WTC11 (cell line): ENCODE results near the gene CNTNAP2. TPM values are rescaled to one million over a fixed set of nuclear protein-coding genes. Genes with fewer than 3 reads are reported as not detected.

Experiments used
- ATAC-seq: fragments of 200-7000 bp; cut with Tn5 transposase; 2 replicates; pipeline ENCODE4 v1.10.0; 2021; ENCODE audit warnings: mild to moderate bottlenecking, moderate library complexity
- CTCF ChIA-PET: fragments of 300-600 bp; sonication (Branson Sonifier 250); formaldehyde crosslinking; loops from one replicate; lab custom pipeline; 2021; ENCODE audit warnings: antibody characterized with exemption; lab: Charles Lee
- POLR2A ChIA-PET: fragments of 350-600 bp; sonication (Branson Sonifier 250); formaldehyde crosslinking; loops from one replicate; lab custom pipeline; 2021; ENCODE audit warnings: antibody characterized with exemption; lab: Charles Lee
- DNase-seq: peaks from one replicate; pipeline ENCODE4 v3.0.0; 2021; ENCODE audit warnings: low spot score
- H3K27ac Mint-ChIP-seq: 2 replicates; pipeline ENCODE4 v1.8.0; 2021; ENCODE audit warnings: mixed read lengths
- H3K27me3 Mint-ChIP-seq: 2 replicates; pipeline ENCODE4 v1.8.0; 2021; ENCODE audit warnings: low read depth, mild to moderate bottlenecking, moderate library complexity, mixed read lengths
- H3K36me3 Mint-ChIP-seq: 2 replicates; pipeline ENCODE4 v1.8.0; 2021; ENCODE audit warnings: mixed read lengths
- H3K4me1 Mint-ChIP-seq: 2 replicates; pipeline ENCODE4 v1.8.0; 2022; ENCODE audit warnings: mixed read lengths
- H3K4me3 Mint-ChIP-seq: 2 replicates; pipeline ENCODE4 v1.8.0; 2021; ENCODE audit warnings: mild to moderate bottlenecking, moderate library complexity, mixed read lengths
- H3K9me3 Mint-ChIP-seq: 2 replicates; pipeline ENCODE4 v1.8.0; 2021; ENCODE audit warnings: mixed read lengths
- CBFB ChIP-seq: sonication (generic); formaldehyde crosslinking; IDR thresholded peaks from 2 replicates; pipeline ENCODE4 v1.8.1; 2022; ENCODE audit warnings: mild to moderate bottlenecking, low read depth, missing genetic modification reagents
- E2F1 ChIP-seq: sonication (generic); formaldehyde crosslinking; IDR thresholded peaks from 2 replicates; pipeline ENCODE4 v1.8.0; 2022; ENCODE audit warnings: mild to moderate bottlenecking, missing genetic modification reagents
- ESRRA ChIP-seq: sonication (generic); formaldehyde crosslinking; IDR thresholded peaks from 2 replicates; pipeline ENCODE4 v1.8.1; 2022; ENCODE audit warnings: mild to moderate bottlenecking, missing genetic modification reagents, borderline replicate concordance
- FOXJ3 ChIP-seq: sonication (generic); formaldehyde crosslinking; IDR thresholded peaks from 2 replicates; pipeline ENCODE4 v1.9.0; 2021; ENCODE audit warnings: missing genetic modification reagents, mild to moderate bottlenecking, borderline replicate concordance
- GTF2I ChIP-seq: fragments of 250-450 bp; sonication (Bioruptor Pico); conservative IDR thresholded peaks from 2 replicates; pipeline ENCODE4 v1.4.0; 2021; ENCODE audit warnings: mild to moderate bottlenecking
- KAT7 ChIP-seq: sonication (generic); formaldehyde crosslinking; IDR thresholded peaks from 2 replicates; pipeline ENCODE4 v1.8.1; 2023; ENCODE audit warnings: missing genetic modification reagents, mild to moderate bottlenecking, borderline replicate concordance
- NR1H2 ChIP-seq: sonication (generic); formaldehyde crosslinking; IDR thresholded peaks from 2 replicates; pipeline ENCODE4 v1.9.0; 2021; ENCODE audit warnings: mild to moderate bottlenecking, moderate library complexity, missing genetic modification reagents
- NR3C1 ChIP-seq: sonication (generic); formaldehyde crosslinking; conservative IDR thresholded peaks from 2 replicates; pipeline ENCODE4 v1.8.1; 2023; ENCODE audit warnings: low read depth, mild to moderate bottlenecking, missing genetic modification reagents
- TCF7 ChIP-seq: sonication (generic); formaldehyde crosslinking; IDR thresholded peaks from 2 replicates; pipeline ENCODE4 v1.8.0; 2022; ENCODE audit warnings: mild to moderate bottlenecking, low read depth, missing genetic modification reagents, moderate library complexity
- ZBTB21 ChIP-seq: sonication (generic); formaldehyde crosslinking; IDR thresholded peaks from 2 replicates; pipeline ENCODE4 v1.8.1; 2023; ENCODE audit warnings: mild to moderate bottlenecking, missing genetic modification reagents, borderline replicate concordance
- ZNF396 ChIP-seq: fragments of 250-450 bp; sonication (Bioruptor Pico); IDR thresholded peaks from 2 replicates; pipeline ENCODE4 v1.8.0; 2021; ENCODE audit warnings: mild to moderate bottlenecking, moderate library complexity, borderline replicate concordance
- total RNA-seq: library from RNA; stranded (reverse); gene quantifications from 3 replicates; pipeline ENCODE4 v1.2.3, GENCODE V29; 2021
- TF ChIP-seq, protein P1 (sequence below): sonication (generic); formaldehyde crosslinking; IDR thresholded peaks from 2 replicates; pipeline ENCODE4 v1.8.0; 2022; ENCODE audit warnings: missing genetic modification reagents
- TF ChIP-seq, protein P2 (sequence below): sonication (generic); formaldehyde crosslinking; IDR thresholded peaks from 2 replicates; pipeline ENCODE4 v1.8.0; 2022; ENCODE audit warnings: mild to moderate bottlenecking, missing genetic modification reagents
- TF ChIP-seq, protein P3 (sequence below): sonication (generic); formaldehyde crosslinking; IDR thresholded peaks from 2 replicates; pipeline ENCODE4 v1.8.0; 2023; ENCODE audit warnings: missing genetic modification reagents
- TF ChIP-seq, protein P4 (sequence below): fragments of 250-450 bp; sonication (Bioruptor Pico); IDR thresholded peaks from 2 replicates; pipeline ENCODE4 v1.8.0; 2021; ENCODE audit warnings: mild to moderate bottlenecking

The CNTNAP2 gene
- total RNA-seq, 1 experiment from 2014 or later, result 63.8 TPM

DNA sequence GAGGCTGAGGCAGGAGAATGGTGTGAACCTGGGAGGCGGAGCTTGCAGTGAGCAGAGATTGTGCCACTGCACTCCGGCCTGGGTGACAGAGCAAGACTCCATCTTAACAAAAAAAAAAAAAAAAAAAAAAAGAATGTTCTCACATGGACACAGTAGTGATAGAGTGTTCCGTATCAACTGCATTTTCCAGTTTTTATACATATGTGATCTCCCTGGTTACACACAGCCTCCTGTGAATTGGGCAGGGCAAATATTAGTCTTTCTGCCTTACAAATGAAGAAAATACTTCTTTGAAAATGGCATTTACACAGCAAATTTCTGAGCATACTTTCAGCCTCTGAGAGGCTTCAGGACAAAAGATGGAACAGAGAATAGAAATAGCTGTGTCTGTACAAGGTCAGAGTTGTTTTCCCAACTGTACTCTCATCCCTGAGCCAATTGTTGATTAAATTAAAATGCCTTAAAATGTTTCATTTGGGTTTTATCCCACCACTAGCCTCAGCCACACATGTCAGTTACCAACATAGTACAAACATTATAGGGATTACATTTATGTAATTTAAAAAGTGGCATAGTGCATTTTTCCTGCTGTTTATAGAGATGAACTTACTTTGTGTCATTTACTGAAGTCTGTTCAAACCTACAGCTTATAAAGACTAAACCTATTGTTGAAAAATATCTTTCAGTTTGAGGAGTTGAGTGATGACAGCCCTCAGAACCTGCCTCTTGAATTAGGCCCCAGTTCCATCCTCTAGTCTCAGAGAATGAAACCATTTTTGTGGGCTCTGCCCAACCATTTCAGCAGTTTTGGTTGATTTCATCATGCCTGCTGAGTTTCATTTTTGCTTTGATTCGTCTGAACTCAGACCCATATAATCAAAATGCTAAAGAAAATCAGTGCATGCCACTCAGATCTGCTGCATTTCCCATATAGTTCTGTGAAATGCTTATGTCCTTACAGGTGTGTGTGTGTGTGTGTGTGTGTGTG lies 1864.5 kb downstream of the CNTNAP2 start:
- ChIA-PET CTCF (no interaction called here), POLR2A (interaction anchor here (0.6 kb wide), 1 partner anchor 264 kb away, joined by 4 read pairs; no protein-coding TSS in a partner anchor)
- TF ChIP-seq KAT7, result no peak
- TF ChIP-seq GTF2I (CRISPR knock-in tag), result no peak
- no peak for TF ChIP-seq FOXJ3 (CRISPR knock-in tag)
- no peak for TF ChIP-seq TCF7 (CRISPR knock-in tag)
- no peak for TF ChIP-seq CBFB
- Mint-ChIP-seq H3K4me3 (no peak overlapping the region), H3K27me3 (no peaks in the 10 kb centered on the region), H3K9me3 (peaks cover 28% of the 10 kb centered on the region), H3K27ac (no peak overlapping the region), H3K36me3 (peaks cover 12% of the 10 kb centered on the region), H3K4me1 (peaks cover 29% of the 10 kb centered on the region)
- DNase-seq (no peak), ATAC-seq (no peak)

- no peak for TF ChIP-seq ZNF396 (CRISPR knock-in tag)
- TF ChIP-seq GTF2I (CRISPR knock-in tag), result no peak
- TF ChIP-seq, protein P1, sequence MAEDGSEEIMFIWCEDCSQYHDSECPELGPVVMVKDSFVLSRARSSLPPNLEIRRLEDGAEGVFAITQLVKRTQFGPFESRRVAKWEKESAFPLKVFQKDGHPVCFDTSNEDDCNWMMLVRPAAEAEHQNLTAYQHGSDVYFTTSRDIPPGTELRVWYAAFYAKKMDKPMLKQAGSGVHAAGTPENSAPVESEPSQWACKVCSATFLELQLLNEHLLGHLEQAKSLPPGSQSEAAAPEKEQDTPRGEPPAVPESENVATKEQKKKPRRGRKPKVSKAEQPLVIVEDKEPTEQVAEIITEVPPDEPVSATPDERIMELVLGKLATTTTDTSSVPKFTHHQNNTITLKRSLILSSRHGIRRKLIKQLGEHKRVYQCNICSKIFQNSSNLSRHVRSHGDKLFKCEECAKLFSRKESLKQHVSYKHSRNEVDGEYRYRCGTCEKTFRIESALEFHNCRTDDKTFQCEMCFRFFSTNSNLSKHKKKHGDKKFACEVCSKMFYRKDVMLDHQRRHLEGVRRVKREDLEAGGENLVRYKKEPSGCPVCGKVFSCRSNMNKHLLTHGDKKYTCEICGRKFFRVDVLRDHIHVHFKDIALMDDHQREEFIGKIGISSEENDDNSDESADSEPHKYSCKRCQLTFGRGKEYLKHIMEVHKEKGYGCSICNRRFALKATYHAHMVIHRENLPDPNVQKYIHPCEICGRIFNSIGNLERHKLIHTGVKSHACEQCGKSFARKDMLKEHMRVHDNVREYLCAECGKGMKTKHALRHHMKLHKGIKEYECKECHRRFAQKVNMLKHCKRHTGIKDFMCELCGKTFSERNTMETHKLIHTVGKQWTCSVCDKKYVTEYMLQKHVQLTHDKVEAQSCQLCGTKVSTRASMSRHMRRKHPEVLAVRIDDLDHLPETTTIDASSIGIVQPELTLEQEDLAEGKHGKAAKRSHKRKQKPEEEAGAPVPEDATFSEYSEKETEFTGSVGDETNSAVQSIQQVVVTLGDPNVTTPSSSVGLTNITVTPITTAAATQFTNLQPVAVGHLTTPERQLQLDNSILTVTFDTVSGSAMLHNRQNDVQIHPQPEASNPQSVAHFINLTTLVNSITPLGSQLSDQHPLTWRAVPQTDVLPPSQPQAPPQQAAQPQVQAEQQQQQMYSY (CRISPR knock-in tag), result no peak
- TF ChIP-seq, protein P2, sequence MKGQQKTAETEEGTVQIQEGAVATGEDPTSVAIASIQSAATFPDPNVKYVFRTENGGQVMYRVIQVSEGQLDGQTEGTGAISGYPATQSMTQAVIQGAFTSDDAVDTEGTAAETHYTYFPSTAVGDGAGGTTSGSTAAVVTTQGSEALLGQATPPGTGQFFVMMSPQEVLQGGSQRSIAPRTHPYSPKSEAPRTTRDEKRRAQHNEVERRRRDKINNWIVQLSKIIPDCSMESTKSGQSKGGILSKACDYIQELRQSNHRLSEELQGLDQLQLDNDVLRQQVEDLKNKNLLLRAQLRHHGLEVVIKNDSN (CRISPR knock-in tag), result no peak
- no peak for TF ChIP-seq NR1H2
- no peak overlapping the region for H3K27ac Mint-ChIP-seq
- POLR2A ChIA-PET, result no interaction called here
- H3K4me3 Mint-ChIP-seq, result no peak overlapping the region
- H3K36me3 Mint-ChIP-seq, result peaks cover 12% of the 10 kb centered on the region
- DNase-seq (no peak), ATAC-seq (no peak)
- CTCF ChIA-PET, result no interaction called here
- H3K9me3 Mint-ChIP-seq, result peaks cover 28% of the 10 kb centered on the region
- no peaks in the 10 kb centered on the region for H3K27me3 Mint-ChIP-seq
- peaks cover 34% of the 10 kb centered on the region for H3K4me1 Mint-ChIP-seq
Observed at GRCh38 chr7:147982307-147982706, 1865.7 kb downstream of the CNTNAP2 start.

DNA sequence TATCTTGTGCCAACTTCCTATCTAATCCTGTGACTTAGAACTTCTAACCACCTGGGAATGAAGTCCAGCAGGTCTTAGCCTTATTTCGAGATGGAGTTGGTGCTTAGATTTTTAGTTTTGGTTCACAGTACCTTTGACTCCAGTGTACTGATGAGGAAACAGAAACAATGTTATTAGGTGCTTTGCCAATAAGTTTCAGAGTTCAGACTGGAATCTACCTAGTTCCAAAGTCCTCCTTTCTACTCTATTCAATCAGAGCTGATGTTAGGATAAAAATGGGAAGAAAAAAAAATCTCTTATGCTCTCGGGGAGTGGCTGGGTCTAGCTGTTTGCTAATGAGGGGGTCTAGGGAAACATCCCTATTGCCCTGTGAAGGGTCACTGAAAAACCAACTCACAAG lies 1867.7 kb downstream of the CNTNAP2 start:
- Mint-ChIP-seq H3K36me3 (peaks cover 20% of the 10 kb centered on the region), H3K4me3 (no peak overlapping the region), H3K4me1 (peaks cover 37% of the 10 kb centered on the region), H3K9me3 (peaks cover 40% of the 10 kb centered on the region), H3K27me3 (peaks cover 5% of the 10 kb centered on the region), H3K27ac (no peak overlapping the region)
- DNase-seq (no peak), ATAC-seq (no peak)
- CTCF ChIA-PET, result no interaction called here
- TF ChIP-seq, protein P3, sequence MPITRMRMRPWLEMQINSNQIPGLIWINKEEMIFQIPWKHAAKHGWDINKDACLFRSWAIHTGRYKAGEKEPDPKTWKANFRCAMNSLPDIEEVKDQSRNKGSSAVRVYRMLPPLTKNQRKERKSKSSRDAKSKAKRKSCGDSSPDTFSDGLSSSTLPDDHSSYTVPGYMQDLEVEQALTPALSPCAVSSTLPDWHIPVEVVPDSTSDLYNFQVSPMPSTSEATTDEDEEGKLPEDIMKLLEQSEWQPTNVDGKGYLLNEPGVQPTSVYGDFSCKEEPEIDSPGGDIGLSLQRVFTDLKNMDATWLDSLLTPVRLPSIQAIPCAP, result no peak
- TF ChIP-seq ZBTB21 (CRISPR knock-in tag) (no peak), NR3C1 (CRISPR knock-in tag) (no peak), ESRRA (CRISPR knock-in tag) (no peak), E2F1 (CRISPR knock-in tag) (no peak)
- TF ChIP-seq, protein P4, sequence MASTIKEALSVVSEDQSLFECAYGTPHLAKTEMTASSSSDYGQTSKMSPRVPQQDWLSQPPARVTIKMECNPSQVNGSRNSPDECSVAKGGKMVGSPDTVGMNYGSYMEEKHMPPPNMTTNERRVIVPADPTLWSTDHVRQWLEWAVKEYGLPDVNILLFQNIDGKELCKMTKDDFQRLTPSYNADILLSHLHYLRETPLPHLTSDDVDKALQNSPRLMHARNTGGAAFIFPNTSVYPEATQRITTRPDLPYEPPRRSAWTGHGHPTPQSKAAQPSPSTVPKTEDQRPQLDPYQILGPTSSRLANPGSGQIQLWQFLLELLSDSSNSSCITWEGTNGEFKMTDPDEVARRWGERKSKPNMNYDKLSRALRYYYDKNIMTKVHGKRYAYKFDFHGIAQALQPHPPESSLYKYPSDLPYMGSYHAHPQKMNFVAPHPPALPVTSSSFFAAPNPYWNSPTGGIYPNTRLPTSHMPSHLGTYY (CRISPR knock-in tag), result no peak
- POLR2A ChIA-PET, result no interaction called here
